A549 (cell line): ENCODE data around the gene REPS2.

ENCODE experiments used
- CTCF ChIP-seq: fragments of >200 bp; sonication (Bioruptor Twin); formaldehyde crosslinking; IDR thresholded peaks from 3 replicates; pipeline ENCODE4 v1.5.1; 2016
- EHMT2 ChIP-seq: fragments of 200-600 bp; sonication (generic); IDR thresholded peaks from 2 replicates; pipeline ENCODE4 v1.6.1; 2016; ENCODE audit warnings: antibody characterized with exemption, low read depth, mild to moderate bottlenecking, moderate library complexity
- HOXB5 ChIP-seq: fragments of 250-450 bp; sonication (Bioruptor Pico); IDR thresholded peaks from 2 replicates; pipeline ENCODE4 v1.5.0; 2020; ENCODE audit warnings: mild to moderate bottlenecking, moderate library complexity
- JUNB ChIP-seq: fragments of >200 bp; sonication (Bioruptor Twin); formaldehyde crosslinking; IDR thresholded peaks from 2 replicates; pipeline ENCODE4 v1.6.1; 2016
- POLR2A ChIP-seq: IDR thresholded peaks from 2 replicates; pipeline ENCODE4 v1.6.1; 2012; ENCODE audit warnings: mild to moderate bottlenecking, low read length
- POLR2AphosphoS2 ChIP-seq: conservative IDR thresholded peaks from 2 replicates; pipeline ENCODE4 v1.6.1; 2012; ENCODE audit warnings: low read length, improper control_type of control experiment, inconsistent platforms
- USF2 ChIP-seq: fragments of 450-650 bp; IDR thresholded peaks from 2 replicates; pipeline ENCODE4 v1.6.1; 2014; ENCODE audit warnings: antibody characterized with exemption
- ZSCAN20 ChIP-seq: fragments of 250-450 bp; sonication (Bioruptor Pico); IDR thresholded peaks from 2 replicates; pipeline ENCODE4 v1.8.0; 2022; ENCODE audit warnings: mild to moderate bottlenecking, moderate library complexity

- no peak for TF ChIP-seq POLR2A
- TF ChIP-seq USF2: no peak
- no peak for TF ChIP-seq JUNB
- no peak for TF ChIP-seq EHMT2
- no peak for TF ChIP-seq ZSCAN20 (CRISPR knock-in tag)
- TF ChIP-seq HOXB5 (CRISPR knock-in tag): no peak
- TF ChIP-seq CTCF: no peak
- no peak for TF ChIP-seq POLR2AphosphoS2
These were observed 224.5 kb downstream of the REPS2 start for GRCh38 chrX:17170973-17171372.
